GM23338 (cell line): ENCODE results near the gene L3MBTL4. TPM values are rescaled to one million over a fixed set of nuclear protein-coding genes. Genes with fewer than 3 reads are reported as not detected.

Experiments
- ATAC-seq: fragments of 200-7000 bp; cut with Tn5 transposase; 3 replicates; pipeline ENCODE4 v1.9.1; 2020
- DNase-seq: peaks from one replicate; pipeline ENCODE4 v3.0.0-alpha.2; 2015; ENCODE audit warnings: low spot score
- H2AFZ ChIP-seq: fragments of 200-600 bp; sonication (generic); 2 replicates; pipeline ENCODE4 v1.8.0; 2016; ENCODE audit warnings: antibody characterized with exemption, mild to moderate bottlenecking, moderate library complexity
- H3F3A ChIP-seq: fragments of 200-600 bp; sonication (generic); replicated peaks from 2 replicates; pipeline ENCODE4 v1.8.0; 2017; ENCODE audit warnings: antibody characterized with exemption, mixed run types, low read depth
- H3K27ac ChIP-seq: fragments of 200-600 bp; sonication (generic); 2 replicates; pipeline ENCODE4 v1.6.1; 2016; ENCODE audit warnings: low read depth
- H3K27me3 ChIP-seq: fragments of 200-600 bp; sonication (generic); 2 replicates; pipeline ENCODE4 v1.8.0; 2016; ENCODE audit warnings: mild to moderate bottlenecking, mixed run types, moderate library complexity; ENCODE audit not compliant: insufficient read depth
- H3K36me3 ChIP-seq: fragments of 200-600 bp; sonication (generic); 2 replicates; pipeline ENCODE4 v1.8.0; 2016; ENCODE audit warnings: mild to moderate bottlenecking; ENCODE audit not compliant: insufficient read depth
- H3K4me1 ChIP-seq: fragments of 200-600 bp; sonication (generic); 2 replicates; pipeline ENCODE4 v1.8.0; 2016; ENCODE audit warnings: mild to moderate bottlenecking, moderate library complexity; ENCODE audit not compliant: insufficient read depth
- H3K4me2 ChIP-seq: fragments of 200-600 bp; sonication (generic); 2 replicates; pipeline ENCODE4 v1.7.1; 2017; ENCODE audit warnings: mixed run types
- H3K4me3 ChIP-seq: fragments of 200-600 bp; sonication (generic); 2 replicates; pipeline ENCODE4 v1.6.1; 2016; ENCODE audit warnings: mixed run types
- H3K79me2 ChIP-seq: fragments of 200-600 bp; sonication (generic); replicated peaks from 2 replicates; pipeline ENCODE4 v1.8.0; 2017; ENCODE audit warnings: mild to moderate bottlenecking; ENCODE audit not compliant: insufficient read depth
- H3K9me2 ChIP-seq: fragments of 200-600 bp; sonication (generic); 2 replicates; pipeline ENCODE4 v1.8.0; 2017; ENCODE audit not compliant: insufficient read depth
- H4K20me1 ChIP-seq: fragments of 200-600 bp; sonication (generic); replicated peaks from 2 replicates; pipeline ENCODE4 v1.8.0; 2017; ENCODE audit warnings: mild to moderate bottlenecking; ENCODE audit not compliant: insufficient read depth
- H3K27ac Mint-ChIP-seq: 2 replicates; pipeline ENCODE4 v1.8.0; 2020; ENCODE audit warnings: inconsistent platforms, mild to moderate bottlenecking, moderate library complexity, mixed read lengths
- H3K27me3 Mint-ChIP-seq: 3 replicates; pipeline ENCODE4 v1.8.0; 2022; ENCODE audit warnings: low read depth, mild to moderate bottlenecking, moderate library complexity, mixed read lengths, inconsistent platforms; ENCODE audit not compliant: insufficient read depth, poor library complexity
- H3K36me3 Mint-ChIP-seq: 3 replicates; pipeline ENCODE4 v1.8.0; 2021; ENCODE audit warnings: low read depth, mild to moderate bottlenecking, inconsistent platforms, moderate library complexity, mixed read lengths
- H3K4me1 Mint-ChIP-seq: 3 replicates; pipeline ENCODE4 v1.8.0; 2020; ENCODE audit warnings: mild to moderate bottlenecking, inconsistent platforms, mixed read lengths
- H3K4me3 Mint-ChIP-seq: 3 replicates; pipeline ENCODE4 v1.8.0; 2021; ENCODE audit warnings: moderate library complexity, mild to moderate bottlenecking, inconsistent platforms, mixed read lengths
- H3K9me3 Mint-ChIP-seq: 3 replicates; pipeline ENCODE4 v1.8.0; 2020; ENCODE audit warnings: moderate library complexity, mild to moderate bottlenecking, inconsistent platforms, mixed read lengths
- CREB1 ChIP-seq: fragments of 250-450 bp; sonication (Bioruptor Pico); IDR thresholded peaks from 2 replicates; pipeline ENCODE4 v1.5.0; 2020; ENCODE audit warnings: low read depth, mild to moderate bottlenecking, moderate library complexity
- EZH2 ChIP-seq: fragments of 200-600 bp; sonication (generic); IDR thresholded peaks from one replicate; pipeline ENCODE4 v1.8.0; 2017; ENCODE audit warnings: antibody characterized with exemption, mild to moderate bottlenecking, low read depth; ENCODE audit not compliant: unreplicated experiment
- JUNB ChIP-seq: IDR thresholded peaks from one replicate; pipeline ENCODE4 v1.6.1; 2016; ENCODE audit warnings: antibody characterized with exemption; ENCODE audit not compliant: unreplicated experiment
- NANOG ChIP-seq: IDR thresholded peaks from 2 replicates; pipeline ENCODE4 v1.6.1; 2016; ENCODE audit warnings: antibody characterized with exemption, borderline replicate concordance
- STAT1 ChIP-seq: IDR thresholded peaks from one replicate; pipeline ENCODE4 v1.6.1; 2016; ENCODE audit warnings: antibody characterized with exemption; ENCODE audit not compliant: unreplicated experiment
- polyA plus RNA-seq: library from polyadenylated mRNA; unstranded; fragments of >200 nt; fragmentation: Nextera tagmentation; extraction: Ambion mirVana; gene quantifications from 2 replicates; pipeline ENCODE4 v1.2.1, GENCODE V29; 2016
- total RNA-seq: library from RNA; depleted of rRNA; stranded (reverse); fragments of >200 nt; shearing (Covaris generic); gene quantifications from 2 replicates; pipeline ENCODE4 v1.2.3, GENCODE V29; 2014
- TF ChIP-seq, protein P1 (sequence below): IDR thresholded peaks from one replicate; pipeline ENCODE4 v1.6.1; 2018; ENCODE audit warnings: antibody characterized with exemption; ENCODE audit not compliant: unreplicated experiment
- TF ChIP-seq, protein P2 (sequence below): fragments of 250-450 bp; sonication (Bioruptor Pico); IDR thresholded peaks from 2 replicates; pipeline ENCODE4 v1.5.0; 2020; ENCODE audit warnings: mild to moderate bottlenecking, moderate library complexity

The L3MBTL4 gene
- total and polyA plus RNA-seq, 2 experiments from 2014 or later: 0.48 to 2.8 TPM

DNA sequence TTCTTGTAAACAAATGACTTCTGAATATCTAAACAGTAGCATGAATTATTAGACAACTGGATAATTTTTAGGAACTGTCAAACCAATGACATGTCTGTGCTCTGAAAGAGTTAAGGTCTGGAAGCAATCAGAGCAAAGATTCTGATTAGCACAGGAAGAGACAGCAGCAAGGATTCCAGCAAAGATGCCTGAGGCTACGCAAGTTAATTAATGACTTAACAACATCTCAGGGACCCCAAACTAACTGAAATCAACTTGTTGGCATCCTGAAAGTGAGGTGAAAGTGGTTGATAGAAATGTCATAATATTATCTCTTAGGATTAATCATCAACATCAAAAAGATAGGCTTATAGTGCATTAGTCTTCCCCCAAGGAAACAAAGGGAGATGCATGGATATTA, 396.0 kb downstream of the L3MBTL4 start:
- Histone ChIP-seq H3K4me3 (no peak overlapping the region), H3K27me3 (no peaks in the 10 kb centered on the region), H3K4me1 (peaks cover 14% of the 10 kb centered on the region; the same call in 1 of the 2 replicates), H2AFZ (no peak overlapping the region), H3F3A (no peaks in the 10 kb centered on the region), H3K27ac (no peak overlapping the region), H3K9me2 (peaks cover 6% of the 10 kb centered on the region; the same call in 1 of the 2 replicates), H3K79me2 (no peaks in the 10 kb centered on the region), H3K4me2 (no peak overlapping the region), H4K20me1 (no peaks in the 10 kb centered on the region), H3K36me3 (no peaks in the 10 kb centered on the region)
- no peak overlapping the region for H3K27ac Mint-ChIP-seq
- ATAC-seq (no peak), DNase-seq (no peak)
- no peak overlapping the region for H3K4me3 Mint-ChIP-seq
- H3K9me3 Mint-ChIP-seq: no peaks in the 10 kb centered on the region; the same call in 2 of the 3 replicates
- H3K4me1 Mint-ChIP-seq: peaks cover 22% of the 10 kb centered on the region
- TF ChIP-seq STAT1: no peak
- TF ChIP-seq, protein P1, sequence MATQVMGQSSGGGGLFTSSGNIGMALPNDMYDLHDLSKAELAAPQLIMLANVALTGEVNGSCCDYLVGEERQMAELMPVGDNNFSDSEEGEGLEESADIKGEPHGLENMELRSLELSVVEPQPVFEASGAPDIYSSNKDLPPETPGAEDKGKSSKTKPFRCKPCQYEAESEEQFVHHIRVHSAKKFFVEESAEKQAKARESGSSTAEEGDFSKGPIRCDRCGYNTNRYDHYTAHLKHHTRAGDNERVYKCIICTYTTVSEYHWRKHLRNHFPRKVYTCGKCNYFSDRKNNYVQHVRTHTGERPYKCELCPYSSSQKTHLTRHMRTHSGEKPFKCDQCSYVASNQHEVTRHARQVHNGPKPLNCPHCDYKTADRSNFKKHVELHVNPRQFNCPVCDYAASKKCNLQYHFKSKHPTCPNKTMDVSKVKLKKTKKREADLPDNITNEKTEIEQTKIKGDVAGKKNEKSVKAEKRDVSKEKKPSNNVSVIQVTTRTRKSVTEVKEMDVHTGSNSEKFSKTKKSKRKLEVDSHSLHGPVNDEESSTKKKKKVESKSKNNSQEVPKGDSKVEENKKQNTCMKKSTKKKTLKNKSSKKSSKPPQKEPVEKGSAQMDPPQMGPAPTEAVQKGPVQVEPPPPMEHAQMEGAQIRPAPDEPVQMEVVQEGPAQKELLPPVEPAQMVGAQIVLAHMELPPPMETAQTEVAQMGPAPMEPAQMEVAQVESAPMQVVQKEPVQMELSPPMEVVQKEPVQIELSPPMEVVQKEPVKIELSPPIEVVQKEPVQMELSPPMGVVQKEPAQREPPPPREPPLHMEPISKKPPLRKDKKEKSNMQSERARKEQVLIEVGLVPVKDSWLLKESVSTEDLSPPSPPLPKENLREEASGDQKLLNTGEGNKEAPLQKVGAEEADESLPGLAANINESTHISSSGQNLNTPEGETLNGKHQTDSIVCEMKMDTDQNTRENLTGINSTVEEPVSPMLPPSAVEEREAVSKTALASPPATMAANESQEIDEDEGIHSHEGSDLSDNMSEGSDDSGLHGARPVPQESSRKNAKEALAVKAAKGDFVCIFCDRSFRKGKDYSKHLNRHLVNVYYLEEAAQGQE: no peak
- TF ChIP-seq CREB1 (CRISPR knock-in tag): no peak
- TF ChIP-seq EZH2: no peak
- no peak for TF ChIP-seq NANOG
- TF ChIP-seq JUNB: no peak
- TF ChIP-seq, protein P2, sequence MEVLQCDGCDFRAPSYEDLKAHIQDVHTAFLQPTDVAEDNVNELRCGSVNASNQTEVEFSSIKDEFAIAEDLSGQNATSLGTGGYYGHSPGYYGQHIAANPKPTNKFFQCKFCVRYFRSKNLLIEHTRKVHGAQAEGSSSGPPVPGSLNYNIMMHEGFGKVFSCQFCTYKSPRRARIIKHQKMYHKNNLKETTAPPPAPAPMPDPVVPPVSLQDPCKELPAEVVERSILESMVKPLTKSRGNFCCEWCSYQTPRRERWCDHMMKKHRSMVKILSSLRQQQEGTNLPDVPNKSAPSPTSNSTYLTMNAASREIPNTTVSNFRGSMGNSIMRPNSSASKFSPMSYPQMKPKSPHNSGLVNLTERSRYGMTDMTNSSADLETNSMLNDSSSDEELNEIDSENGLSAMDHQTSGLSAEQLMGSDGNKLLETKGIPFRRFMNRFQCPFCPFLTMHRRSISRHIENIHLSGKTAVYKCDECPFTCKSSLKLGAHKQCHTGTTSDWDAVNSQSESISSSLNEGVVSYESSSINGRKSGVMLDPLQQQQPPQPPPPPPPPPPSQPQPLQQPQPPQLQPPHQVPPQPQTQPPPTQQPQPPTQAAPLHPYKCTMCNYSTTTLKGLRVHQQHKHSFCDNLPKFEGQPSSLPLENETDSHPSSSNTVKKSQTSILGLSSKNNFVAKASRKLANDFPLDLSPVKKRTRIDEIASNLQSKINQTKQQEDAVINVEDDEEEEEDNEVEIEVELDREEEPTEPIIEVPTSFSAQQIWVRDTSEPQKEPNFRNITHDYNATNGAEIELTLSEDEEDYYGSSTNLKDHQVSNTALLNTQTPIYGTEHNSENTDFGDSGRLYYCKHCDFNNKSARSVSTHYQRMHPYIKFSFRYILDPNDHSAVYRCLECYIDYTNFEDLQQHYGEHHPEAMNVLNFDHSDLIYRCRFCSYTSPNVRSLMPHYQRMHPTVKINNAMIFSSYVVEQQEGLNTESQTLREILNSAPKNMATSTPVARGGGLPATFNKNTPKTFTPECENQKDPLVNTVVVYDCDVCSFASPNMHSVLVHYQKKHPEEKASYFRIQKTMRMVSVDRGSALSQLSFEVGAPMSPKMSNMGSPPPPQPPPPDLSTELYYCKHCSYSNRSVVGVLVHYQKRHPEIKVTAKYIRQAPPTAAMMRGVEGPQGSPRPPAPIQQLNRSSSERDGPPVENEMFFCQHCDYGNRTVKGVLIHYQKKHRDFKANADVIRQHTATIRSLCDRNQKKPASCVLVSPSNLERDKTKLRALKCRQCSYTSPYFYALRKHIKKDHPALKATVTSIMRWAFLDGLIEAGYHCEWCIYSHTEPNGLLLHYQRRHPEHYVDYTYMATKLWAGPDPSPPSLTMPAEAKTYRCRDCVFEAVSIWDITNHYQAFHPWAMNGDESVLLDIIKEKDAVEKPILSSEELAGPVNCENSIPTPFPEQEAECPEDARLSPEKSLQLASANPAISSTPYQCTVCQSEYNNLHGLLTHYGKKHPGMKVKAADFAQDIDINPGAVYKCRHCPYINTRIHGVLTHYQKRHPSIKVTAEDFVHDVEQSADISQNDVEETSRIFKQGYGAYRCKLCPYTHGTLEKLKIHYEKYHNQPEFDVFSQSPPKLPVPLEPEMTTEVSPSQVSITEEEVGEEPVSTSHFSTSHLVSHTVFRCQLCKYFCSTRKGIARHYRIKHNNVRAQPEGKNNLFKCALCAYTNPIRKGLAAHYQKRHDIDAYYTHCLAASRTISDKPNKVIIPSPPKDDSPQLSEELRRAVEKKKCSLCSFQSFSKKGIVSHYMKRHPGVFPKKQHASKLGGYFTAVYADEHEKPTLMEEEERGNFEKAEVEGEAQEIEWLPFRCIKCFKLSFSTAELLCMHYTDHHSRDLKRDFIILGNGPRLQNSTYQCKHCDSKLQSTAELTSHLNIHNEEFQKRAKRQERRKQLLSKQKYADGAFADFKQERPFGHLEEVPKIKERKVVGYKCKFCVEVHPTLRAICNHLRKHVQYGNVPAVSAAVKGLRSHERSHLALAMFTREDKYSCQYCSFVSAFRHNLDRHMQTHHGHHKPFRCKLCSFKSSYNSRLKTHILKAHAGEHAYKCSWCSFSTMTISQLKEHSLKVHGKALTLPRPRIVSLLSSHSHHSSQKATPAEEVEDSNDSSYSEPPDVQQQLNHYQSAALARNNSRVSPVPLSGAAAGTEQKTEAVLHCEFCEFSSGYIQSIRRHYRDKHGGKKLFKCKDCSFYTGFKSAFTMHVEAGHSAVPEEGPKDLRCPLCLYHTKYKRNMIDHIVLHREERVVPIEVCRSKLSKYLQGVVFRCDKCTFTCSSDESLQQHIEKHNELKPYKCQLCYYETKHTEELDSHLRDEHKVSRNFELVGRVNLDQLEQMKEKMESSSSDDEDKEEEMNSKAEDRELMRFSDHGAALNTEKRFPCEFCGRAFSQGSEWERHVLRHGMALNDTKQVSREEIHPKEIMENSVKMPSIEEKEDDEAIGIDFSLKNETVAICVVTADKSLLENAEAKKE: no peak
- H3K36me3 Mint-ChIP-seq: no peaks in the 10 kb centered on the region
- no peaks in the 10 kb centered on the region for H3K27me3 Mint-ChIP-seq
